Measurements from ENCODE around the gene FGF22.

DNA sequence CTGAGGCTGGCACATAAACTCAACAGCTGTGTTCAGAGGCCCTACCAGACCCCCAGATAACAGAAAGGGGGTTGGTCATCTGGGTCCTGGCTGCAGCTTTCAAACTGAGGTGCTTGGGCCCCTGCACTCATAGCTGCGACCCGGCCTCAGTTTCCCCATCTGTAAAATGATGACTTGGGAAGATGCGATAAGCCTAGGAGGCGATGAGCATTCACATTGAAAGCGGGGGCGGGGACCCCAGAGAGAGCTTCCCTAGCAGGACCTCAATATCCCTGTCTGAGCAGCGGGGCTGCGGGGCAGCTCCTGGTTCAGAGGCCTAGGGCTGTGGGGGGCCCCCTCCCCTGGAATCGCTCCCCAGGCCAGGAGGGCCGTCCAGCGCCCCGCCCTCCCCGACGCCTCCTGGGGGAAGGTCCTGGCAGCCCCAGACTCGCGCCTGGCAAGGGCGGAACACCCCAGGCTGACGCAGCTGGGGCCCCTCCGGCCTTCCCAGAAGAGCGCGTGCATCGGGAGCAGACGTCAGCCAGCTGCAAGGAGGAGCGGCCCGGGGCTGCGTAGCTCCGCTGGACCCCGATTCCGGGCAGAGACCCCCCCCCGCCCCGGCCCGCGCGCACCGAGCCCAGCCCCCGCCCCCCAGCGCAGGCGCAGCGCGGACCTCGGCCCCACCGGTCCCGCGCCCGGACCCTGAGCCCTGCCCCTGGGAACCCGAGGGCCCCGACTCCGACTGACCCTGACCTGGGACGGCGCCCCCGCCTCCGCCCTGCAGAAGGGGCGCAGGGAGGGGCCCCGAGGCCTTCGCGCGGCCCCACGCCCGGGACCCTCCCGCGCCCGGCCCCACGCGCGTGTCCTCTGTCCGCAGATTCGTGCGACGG, 40.0 kb downstream of the FGF22 start:
- TF ChIP-seq ZFP36 (IDR thresholded peaks at IDR 0.05; ENCODE audit: borderline replicate concordance, partially characterized antibody) (no peak), ZNF302 (CRISPR knock-in tag; IDR thresholded peaks at IDR 0.05) (no peak), POLR2A (IDR thresholded peaks at IDR 0.05; ENCODE audit: low read length) (no peak; the same call in 1 of the 2 replicates)
- TF ChIP-seq, protein P1, sequence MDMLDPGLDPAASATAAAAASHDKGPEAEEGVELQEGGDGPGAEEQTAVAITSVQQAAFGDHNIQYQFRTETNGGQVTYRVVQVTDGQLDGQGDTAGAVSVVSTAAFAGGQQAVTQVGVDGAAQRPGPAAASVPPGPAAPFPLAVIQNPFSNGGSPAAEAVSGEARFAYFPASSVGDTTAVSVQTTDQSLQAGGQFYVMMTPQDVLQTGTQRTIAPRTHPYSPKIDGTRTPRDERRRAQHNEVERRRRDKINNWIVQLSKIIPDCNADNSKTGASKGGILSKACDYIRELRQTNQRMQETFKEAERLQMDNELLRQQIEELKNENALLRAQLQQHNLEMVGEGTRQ (IDR thresholded peaks at IDR 0.05) = no peak
- TF ChIP-seq, protein P2, sequence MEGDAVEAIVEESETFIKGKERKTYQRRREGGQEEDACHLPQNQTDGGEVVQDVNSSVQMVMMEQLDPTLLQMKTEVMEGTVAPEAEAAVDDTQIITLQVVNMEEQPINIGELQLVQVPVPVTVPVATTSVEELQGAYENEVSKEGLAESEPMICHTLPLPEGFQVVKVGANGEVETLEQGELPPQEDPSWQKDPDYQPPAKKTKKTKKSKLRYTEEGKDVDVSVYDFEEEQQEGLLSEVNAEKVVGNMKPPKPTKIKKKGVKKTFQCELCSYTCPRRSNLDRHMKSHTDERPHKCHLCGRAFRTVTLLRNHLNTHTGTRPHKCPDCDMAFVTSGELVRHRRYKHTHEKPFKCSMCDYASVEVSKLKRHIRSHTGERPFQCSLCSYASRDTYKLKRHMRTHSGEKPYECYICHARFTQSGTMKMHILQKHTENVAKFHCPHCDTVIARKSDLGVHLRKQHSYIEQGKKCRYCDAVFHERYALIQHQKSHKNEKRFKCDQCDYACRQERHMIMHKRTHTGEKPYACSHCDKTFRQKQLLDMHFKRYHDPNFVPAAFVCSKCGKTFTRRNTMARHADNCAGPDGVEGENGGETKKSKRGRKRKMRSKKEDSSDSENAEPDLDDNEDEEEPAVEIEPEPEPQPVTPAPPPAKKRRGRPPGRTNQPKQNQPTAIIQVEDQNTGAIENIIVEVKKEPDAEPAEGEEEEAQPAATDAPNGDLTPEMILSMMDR (IDR thresholded peaks at IDR 0.05) = no peak
- TF ChIP-seq, protein P3, sequence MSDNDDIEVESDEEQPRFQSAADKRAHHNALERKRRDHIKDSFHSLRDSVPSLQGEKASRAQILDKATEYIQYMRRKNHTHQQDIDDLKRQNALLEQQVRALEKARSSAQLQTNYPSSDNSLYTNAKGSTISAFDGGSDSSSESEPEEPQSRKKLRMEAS (IDR thresholded peaks at IDR 0.05) = no peak; the same call in 1 of the 2 replicates
